AG09309 (cell line): ENCODE results near the gene ACADM.
"Not testable (repeated sequence)": the region's sequence is repeated elsewhere in the genome, so short reads cannot be mapped to it uniquely, and the experiment has no call there.

Experiments
- DNase-seq: peaks from one replicate; pipeline ENCODE4 v3.0.0-alpha.2; 2010; ENCODE audit warnings: low read depth
- H3K4me3 ChIP-seq: 2 replicates; pipeline ENCODE4 v1.5.1; 2011; ENCODE audit warnings: mild to moderate bottlenecking, low read depth, low read length, moderate library complexity; ENCODE audit not compliant: control insufficient read depth
- CTCF ChIP-seq: IDR thresholded peaks from 2 replicates; pipeline ENCODE4 v1.5.1; 2011; ENCODE audit warnings: mild to moderate bottlenecking, low read depth, low read length, inconsistent platforms; ENCODE audit not compliant: insufficient read depth, control insufficient read depth; ENCODE audit errors: missing control alignments

The ACADM gene

DNA sequence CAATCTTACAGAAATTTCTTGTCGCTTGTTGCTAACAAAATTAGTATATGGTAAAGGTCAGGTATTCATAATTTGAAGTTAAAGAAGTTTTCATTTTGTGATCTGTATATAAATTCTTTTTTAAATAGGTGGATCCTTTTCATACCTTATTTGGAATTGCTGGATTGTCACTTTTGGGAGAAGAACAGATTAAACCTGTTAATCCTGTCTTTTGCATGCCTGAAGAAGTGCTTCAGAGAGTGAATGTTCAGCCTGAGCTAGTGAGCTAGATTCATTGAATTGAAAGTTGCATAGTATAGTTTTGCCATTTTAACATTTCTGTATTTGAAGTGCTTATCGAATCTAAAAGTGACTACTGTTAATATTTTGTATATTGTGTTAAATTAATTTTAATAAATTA is 69.9 kb downstream of the ACADM start:
- no peak for TF ChIP-seq CTCF
- H3K4me3 ChIP-seq, result no peak overlapping the region
- DNase-seq, result no peak

DNA sequence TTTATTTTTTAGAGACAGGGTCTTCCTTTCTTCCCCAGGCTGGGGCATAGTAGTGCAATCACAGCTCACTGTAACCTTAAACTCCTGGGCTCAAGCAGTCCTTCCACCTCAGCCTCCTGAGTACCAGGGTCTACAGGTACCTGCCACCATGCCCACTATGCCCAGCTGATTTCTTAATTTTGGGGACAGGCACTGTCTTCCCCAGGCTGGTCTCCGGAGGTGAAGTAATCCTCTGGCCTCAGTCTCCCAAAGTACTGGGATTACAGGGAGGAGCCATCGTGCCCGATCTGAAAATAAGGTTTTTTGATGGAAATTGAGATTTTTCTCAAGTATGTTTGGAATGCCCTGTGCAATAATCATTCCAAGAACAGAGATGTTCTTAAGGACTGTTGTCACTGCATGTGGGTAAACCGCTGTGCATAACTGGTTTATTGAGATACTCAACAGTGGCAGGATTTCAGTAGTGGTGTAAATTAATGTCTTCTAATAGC is 71.2 kb downstream of the ACADM start:
- no peak for TF ChIP-seq CTCF
- no peak for DNase-seq
- no peak overlapping the region for H3K4me3 ChIP-seq

GRCh38 chr1:75796376-75797272 is 72.1 kb downstream of the ACADM start, which contains the start of gene MSH4:
Gene MSH4, plus strand, starts transcription at chr1:75796882. Its CDS starts 104 bp downstream, at chr1:75796986.
- TF ChIP-seq CTCF, result no peak
- H3K4me3 ChIP-seq, result no peak within 1 kb of the TSS
- DNase-seq, result no peak

DNA sequence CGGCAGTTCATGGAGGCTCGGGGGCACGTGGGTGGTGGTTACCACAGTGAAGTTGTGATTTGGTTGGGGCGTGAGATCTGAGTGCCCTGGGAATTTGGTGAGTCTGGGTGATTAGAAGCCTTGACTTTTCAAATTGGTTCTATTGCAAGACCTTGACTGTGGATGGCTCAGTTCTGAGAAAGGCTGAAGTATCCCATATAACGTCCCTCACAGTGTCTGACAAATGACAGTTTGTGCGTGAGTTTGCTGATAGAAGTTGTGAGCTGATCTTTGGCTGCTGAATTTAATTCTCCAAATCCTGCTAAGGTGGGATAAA is 72.7 kb downstream of the ACADM start:
- no peak overlapping the region for H3K4me3 ChIP-seq
- TF ChIP-seq CTCF, result no peak
- no peak for DNase-seq

DNA sequence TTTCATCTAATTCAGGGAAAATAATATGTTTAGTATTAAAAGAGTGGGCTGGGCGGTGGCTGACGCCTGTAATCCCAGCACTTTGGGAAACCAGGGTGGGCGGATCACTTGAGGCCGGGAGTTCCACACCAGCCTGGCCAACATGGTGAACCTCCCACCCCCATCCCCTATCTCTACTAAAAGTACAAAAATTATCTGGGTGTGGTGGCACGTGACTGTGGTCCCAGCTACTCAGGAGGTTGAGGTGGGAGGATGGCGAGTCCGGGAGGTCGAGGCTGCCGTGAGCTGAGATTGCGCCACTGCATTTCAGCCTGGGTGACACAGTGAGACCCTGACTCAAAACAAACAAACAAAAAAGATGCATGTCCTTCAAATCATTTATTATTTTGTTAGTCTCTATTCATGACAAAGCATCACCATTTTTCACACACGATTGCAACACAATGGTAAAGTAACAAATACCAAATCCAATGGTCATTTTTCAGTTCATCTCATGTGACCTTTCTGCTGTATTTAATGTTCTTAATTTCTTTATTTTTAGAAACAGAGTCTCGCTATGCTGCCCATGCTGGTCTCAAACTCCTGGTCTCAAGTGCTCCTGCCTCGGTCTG is 73.2 kb downstream of the ACADM start:
- no peak overlapping the region for H3K4me3 ChIP-seq
- no peak for DNase-seq
- no peak for TF ChIP-seq CTCF

- H3K4me3 ChIP-seq, DNase-seq: not testable (repeated sequence)
These were observed 77.0 kb downstream of the ACADM start for GRCh38 chr1:75801480-75801879.

- TF ChIP-seq CTCF, result no peak
- DNase-seq, result no peak
- H3K4me3 ChIP-seq, result no peak overlapping the region
These were observed 84.4 kb downstream of the ACADM start for GRCh38 chr1:75808921-75809320.

DNA sequence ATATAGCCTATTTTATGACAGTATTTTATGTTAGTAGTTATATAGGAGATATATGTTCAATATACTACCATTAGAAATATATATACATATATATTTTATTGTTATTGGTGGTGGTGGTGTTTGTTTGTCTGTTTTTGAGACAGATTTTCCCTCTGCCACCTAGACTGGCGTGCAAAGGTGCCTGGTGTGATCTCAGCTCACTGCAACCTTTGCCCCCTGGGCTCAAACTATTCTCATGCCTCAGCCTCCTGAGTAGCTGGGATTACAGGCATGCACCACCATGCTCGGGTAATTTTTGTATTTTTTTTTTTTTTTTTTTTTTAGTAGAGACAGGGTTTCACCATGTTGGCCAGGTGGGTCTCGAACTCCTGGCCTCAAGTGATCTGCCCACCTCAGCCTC is 85.6 kb downstream of the ACADM start:
- H3K4me3 ChIP-seq, DNase-seq: not testable (repeated sequence)
